ENCODE results near the gene ADGRB3. TPM values are rescaled to one million over a fixed set of nuclear protein-coding genes. Genes with fewer than 3 reads are reported as not detected.

The ADGRB3 gene
- total RNA-seq, 4 donors from 2014 or later: 3.9 to 9.8 (median 7.2) TPM

DNA sequence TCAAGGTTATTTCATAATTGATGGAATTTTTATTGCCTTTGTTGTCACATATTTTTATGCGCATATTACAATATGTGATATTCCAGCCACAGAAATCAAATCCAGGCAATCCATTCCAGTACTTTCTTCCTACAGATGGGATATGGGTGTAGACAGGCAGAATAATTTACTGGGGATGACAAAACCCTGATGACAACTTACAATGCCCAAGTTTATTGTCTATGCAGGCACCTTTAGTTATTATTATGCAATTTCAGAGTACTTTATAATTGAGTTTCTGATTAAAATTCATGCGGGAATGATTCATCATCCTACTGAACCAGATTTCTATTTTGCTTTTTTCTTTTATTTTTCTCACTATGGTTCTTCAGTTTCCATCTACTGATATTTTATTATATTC lies 803.0 kb downstream of the ADGRB3 start:
- WGBS, 2 donors (ENCODE audit: low coverage in 1 of 2): 91 to 94% methylated on average over 2 of the region's 2 CpGs
- no peaks in the 10 kb centered on the region for H3K36me3 ChIP-seq
- no peak for ATAC-seq
- TF ChIP-seq EP300 (IDR thresholded peaks at IDR 0.05): no peak
- TF ChIP-seq POLR2AphosphoS5 (IDR thresholded peaks at IDR 0.05): no peak
- TF ChIP-seq, protein P1, sequence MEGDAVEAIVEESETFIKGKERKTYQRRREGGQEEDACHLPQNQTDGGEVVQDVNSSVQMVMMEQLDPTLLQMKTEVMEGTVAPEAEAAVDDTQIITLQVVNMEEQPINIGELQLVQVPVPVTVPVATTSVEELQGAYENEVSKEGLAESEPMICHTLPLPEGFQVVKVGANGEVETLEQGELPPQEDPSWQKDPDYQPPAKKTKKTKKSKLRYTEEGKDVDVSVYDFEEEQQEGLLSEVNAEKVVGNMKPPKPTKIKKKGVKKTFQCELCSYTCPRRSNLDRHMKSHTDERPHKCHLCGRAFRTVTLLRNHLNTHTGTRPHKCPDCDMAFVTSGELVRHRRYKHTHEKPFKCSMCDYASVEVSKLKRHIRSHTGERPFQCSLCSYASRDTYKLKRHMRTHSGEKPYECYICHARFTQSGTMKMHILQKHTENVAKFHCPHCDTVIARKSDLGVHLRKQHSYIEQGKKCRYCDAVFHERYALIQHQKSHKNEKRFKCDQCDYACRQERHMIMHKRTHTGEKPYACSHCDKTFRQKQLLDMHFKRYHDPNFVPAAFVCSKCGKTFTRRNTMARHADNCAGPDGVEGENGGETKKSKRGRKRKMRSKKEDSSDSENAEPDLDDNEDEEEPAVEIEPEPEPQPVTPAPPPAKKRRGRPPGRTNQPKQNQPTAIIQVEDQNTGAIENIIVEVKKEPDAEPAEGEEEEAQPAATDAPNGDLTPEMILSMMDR (IDR thresholded peaks at IDR 0.05): no peak
- no peak for TF ChIP-seq POLR2A (IDR thresholded peaks at IDR 0.05)
- no peaks in the 10 kb centered on the region for H3K27me3 ChIP-seq
- no peaks in the 10 kb centered on the region for H3K9me3 ChIP-seq
- no peak overlapping the region for H3K27ac ChIP-seq
- no peak overlapping the region for H3K4me3 ChIP-seq
- H3K4me1 ChIP-seq: no peaks in the 10 kb centered on the region

Small RNAs within 50 kb of the gene (small RNA-seq; reads per million reads assigned to genes)
- gene AL606923.1: 0 reads per million in 4 donors
